Activated T-cell treated with anti-CD3 and anti-CD28 coated beads, Interleukin-2, amount 50 U/mL, for 24 hours (primary cell): Measurements from ENCODE around the gene CANT1.

Source experiments
- DNase-seq: peaks from one replicate; pipeline ENCODE4 v3.0.0-alpha.2; 2020
- H3K27ac Mint-ChIP-seq: 2 replicates; pipeline ENCODE4 v1.8.0; 2020; ENCODE audit warnings: mild to moderate bottlenecking, mixed read lengths
- H3K27me3 Mint-ChIP-seq: 2 replicates; pipeline ENCODE4 v1.8.0; 2020; ENCODE audit warnings: mixed read lengths
- H3K36me3 Mint-ChIP-seq: 2 replicates; pipeline ENCODE4 v1.8.0; 2020; ENCODE audit warnings: low read depth, mixed read lengths
- H3K4me1 Mint-ChIP-seq: 2 replicates; pipeline ENCODE4 v1.8.0; 2020; ENCODE audit warnings: low read depth, mixed read lengths
- H3K4me3 Mint-ChIP-seq: 2 replicates; pipeline ENCODE4 v1.8.0; 2020; ENCODE audit warnings: mild to moderate bottlenecking, moderate library complexity, mixed read lengths
- H3K9me3 Mint-ChIP-seq: 2 replicates; pipeline ENCODE4 v1.8.0; 2020; ENCODE audit warnings: mixed read lengths

The CANT1 gene

DNA sequence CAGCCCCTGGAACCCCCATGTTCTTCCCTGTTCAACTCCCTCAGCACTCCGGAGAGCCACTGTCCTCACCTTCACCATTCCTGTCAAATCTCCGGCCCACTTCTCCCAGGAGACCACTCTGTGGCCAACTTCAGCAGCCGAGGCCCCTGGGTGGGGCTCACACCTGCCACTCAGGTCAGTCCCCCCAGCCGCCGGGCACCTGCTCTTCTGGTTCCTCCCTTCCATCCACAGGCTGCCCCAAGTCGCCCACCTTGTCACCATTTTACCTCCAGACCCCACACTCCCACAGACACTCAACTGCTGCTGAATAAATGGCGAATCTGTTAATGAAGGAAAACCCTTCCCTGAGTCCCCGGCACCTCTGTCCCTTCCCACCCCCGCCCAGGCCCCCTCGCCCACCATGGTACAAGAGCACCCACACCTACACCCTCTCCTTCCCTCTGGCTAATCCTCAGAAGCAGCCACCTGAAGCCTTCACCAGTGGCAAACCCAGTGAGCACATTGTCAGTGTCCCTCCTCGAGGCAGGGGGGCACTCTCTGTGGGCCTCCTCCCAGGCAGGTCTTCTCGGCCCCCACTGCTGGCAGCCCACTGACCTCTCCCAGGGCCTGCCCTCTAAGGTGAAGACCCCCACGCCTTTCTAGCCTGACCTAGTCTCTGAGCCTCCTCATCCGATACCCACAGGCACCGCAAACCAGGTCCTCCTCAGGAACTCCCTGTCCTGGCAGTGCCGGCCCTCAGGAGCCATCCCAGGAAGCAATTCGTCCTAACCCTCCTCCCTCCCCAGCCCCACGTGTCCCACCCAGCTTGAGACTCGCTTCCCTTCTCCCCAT, 8.2 kb downstream of the CANT1 start:
- Mint-ChIP-seq H3K4me1 (peaks cover 25% of the 10 kb centered on the region), H3K27ac (peak overlapping the region; percentile 57), H3K4me3 (no peak overlapping the region), H3K36me3 (peaks cover 62% of the 10 kb centered on the region), H3K27me3 (no peaks in the 10 kb centered on the region), H3K9me3 (no peaks in the 10 kb centered on the region)
- DNase-seq, result peak; percentile 14

DNA sequence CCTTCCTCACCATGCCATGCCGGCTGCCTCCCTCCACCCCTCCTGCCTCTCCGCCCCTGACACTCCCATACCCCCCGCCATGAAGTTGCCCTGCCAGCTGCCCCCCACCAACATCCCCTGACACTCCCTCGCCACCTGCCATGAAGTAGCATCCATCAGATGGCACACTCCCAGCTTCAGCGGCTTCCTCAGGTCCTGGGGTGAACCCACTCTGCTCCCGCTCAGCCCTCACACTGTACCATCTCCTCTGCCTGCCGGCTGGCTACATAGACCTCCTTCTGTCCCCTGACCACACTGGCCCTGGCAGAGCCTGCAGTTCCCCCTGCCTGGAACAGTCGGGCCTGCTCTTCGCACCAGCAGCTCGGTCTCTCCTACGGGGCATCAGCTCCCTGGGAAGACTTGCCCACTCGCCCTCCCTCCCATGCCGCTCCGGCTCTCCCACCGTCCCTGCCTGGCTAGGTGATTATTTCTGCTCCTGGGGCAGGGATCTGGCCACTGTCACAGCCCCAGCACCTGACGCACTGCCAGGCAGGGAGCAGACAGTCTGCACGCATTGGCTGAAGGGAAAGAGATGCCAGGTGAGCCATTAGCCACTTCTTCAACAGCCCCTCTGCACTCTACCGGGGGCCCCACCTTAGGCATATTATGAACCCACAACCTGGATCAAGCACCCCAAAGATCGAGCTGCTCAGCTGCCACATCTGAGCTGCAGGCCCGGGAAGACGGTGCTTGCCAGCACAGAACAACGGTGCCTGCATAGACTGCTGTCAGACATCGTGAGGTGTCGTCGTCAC, 9.0 kb downstream of the CANT1 start:
- H3K9me3 Mint-ChIP-seq, result no peaks in the 10 kb centered on the region
- peak; percentile 20 for DNase-seq
- H3K4me1 Mint-ChIP-seq, result peaks cover 17% of the 10 kb centered on the region
- H3K27ac Mint-ChIP-seq, result peak overlapping the region; percentile 57
- H3K36me3 Mint-ChIP-seq, result peaks cover 67% of the 10 kb centered on the region
- H3K27me3 Mint-ChIP-seq, result no peaks in the 10 kb centered on the region
- no peak overlapping the region for H3K4me3 Mint-ChIP-seq

DNA sequence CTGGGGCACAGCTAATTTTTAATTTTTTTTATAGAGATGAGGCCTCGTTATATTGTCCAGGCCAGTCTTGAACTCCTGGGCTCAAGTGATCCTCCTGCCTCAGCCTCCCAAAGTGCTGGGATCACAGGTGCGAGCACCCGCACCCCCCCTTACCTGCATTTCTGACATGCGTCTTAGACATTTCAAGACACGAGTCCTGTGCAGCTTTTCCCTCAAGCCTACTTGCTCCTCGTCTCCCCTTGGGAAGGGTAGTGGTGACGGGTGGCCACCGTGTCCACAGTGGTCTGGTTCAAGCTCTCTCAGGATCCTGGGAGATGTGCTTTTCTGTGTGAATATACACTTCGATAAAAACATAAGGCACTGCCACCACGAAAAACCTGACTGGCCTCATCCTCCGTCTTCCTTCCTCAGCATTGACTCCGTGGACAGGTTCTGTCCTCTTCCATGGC, 9.6 kb downstream of the CANT1 start:
- Mint-ChIP-seq H3K36me3 (peaks cover 73% of the 10 kb centered on the region), H3K27me3 (no peaks in the 10 kb centered on the region), H3K27ac (no peak overlapping the region), H3K9me3 (no peaks in the 10 kb centered on the region), H3K4me3 (no peak overlapping the region), H3K4me1 (peaks cover 12% of the 10 kb centered on the region)
- DNase-seq, result peak; percentile 15

DNA sequence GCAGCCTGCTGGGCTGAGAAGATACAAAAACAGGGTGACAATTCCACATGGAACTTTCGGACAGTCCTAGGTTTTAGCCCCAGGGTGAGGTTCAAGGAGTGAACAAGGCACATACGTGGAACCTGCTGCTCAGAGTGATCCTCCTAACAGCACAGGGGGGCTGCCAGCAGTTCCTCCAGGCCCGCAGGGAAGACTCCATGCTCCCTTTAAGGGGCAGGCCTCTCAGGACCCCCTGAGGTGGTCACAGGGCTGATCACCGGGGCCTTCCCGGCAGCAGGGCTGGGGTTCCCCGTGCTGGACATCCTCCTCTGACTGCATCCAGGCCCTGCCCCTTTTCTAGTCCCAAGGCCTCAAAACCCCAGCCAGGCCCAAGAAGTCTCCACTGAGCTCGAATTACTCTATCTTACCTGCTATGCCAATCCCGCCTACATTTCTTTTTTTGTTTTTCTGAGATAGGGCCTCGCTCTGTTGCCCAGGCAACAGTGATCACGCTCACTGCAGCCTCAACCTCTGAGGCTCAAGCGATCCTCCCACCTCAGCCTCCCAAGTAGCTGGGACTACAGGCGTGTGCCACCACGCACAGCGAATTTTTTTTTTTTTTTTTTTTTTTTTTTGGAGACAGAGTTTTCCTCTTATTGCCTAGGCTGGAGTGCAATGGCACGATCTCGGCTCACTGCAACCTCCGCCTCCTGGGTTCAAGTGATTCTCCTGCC, 10.4 kb downstream of the CANT1 start:
- Mint-ChIP-seq H3K36me3 (peaks cover 81% of the 10 kb centered on the region), H3K27ac (no peak overlapping the region), H3K4me1 (peaks cover 12% of the 10 kb centered on the region), H3K4me3 (no peak overlapping the region), H3K9me3 (no peaks in the 10 kb centered on the region), H3K27me3 (no peaks in the 10 kb centered on the region)
- DNase-seq, result no peak

DNA sequence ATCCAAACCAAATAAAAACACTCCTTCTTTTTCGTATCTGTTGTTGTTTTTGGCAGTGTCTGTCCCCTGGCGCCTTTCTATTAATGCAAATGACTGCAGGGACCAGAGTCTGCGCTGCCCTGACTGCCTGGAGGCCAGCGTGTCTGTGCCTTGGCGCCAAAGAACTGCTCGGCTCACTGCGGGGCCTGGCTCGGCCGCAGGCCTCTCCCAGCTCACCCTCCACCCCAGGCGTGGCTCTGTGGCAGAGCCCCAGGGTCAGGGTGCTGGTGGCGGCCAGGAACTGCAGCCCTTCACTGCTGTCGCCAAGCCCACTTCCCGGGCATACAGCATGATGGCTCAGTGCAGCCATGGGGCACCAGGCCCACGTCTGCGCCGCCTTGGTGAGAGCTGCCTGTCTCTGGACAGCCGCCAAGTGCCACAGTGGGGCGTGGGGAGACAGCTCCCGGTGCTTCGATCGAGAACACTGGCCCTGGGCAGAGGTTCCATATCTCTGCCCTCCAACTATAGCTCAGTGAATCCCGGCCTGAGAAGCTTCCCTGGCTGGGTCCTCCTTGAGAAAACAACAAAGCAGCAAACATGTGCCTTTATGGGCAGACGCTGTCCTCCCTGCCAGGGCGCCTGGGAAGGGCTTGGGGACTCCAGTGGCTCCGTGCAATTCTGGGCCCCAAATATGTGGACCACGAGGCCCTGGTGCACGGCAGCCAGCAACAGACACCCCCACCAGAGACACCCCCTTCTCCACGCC, 11.1 kb downstream of the CANT1 start:
- no peaks in the 10 kb centered on the region for H3K27me3 Mint-ChIP-seq
- no peak overlapping the region for H3K27ac Mint-ChIP-seq
- H3K9me3 Mint-ChIP-seq, result no peaks in the 10 kb centered on the region
- H3K36me3 Mint-ChIP-seq, result peaks cover 86% of the 10 kb centered on the region
- H3K4me1 Mint-ChIP-seq, result peaks cover 12% of the 10 kb centered on the region
- H3K4me3 Mint-ChIP-seq, result no peak overlapping the region
- DNase-seq, result peak; percentile 11

- no peak for DNase-seq
- Mint-ChIP-seq H3K4me1 (peaks cover 15% of the 10 kb centered on the region), H3K36me3 (peaks cover 87% of the 10 kb centered on the region), H3K27me3 (no peaks in the 10 kb centered on the region), H3K9me3 (no peaks in the 10 kb centered on the region), H3K4me3 (no peak overlapping the region), H3K27ac (no peak overlapping the region)
Measured at GRCh38 chr17:78997881-78998280, 11.7 kb downstream of the CANT1 start.

GRCh38 chr17:78997231-78997741, 12.3 kb downstream of the CANT1 start:
- no peak overlapping the region for H3K4me3 Mint-ChIP-seq
- no peaks in the 10 kb centered on the region for H3K9me3 Mint-ChIP-seq
- DNase-seq, result peak; percentile 18
- peaks cover 87% of the 10 kb centered on the region for H3K36me3 Mint-ChIP-seq
- no peaks in the 10 kb centered on the region for H3K27me3 Mint-ChIP-seq
- peaks cover 9% of the 10 kb centered on the region for H3K4me1 Mint-ChIP-seq
- no peak overlapping the region for H3K27ac Mint-ChIP-seq

DNA sequence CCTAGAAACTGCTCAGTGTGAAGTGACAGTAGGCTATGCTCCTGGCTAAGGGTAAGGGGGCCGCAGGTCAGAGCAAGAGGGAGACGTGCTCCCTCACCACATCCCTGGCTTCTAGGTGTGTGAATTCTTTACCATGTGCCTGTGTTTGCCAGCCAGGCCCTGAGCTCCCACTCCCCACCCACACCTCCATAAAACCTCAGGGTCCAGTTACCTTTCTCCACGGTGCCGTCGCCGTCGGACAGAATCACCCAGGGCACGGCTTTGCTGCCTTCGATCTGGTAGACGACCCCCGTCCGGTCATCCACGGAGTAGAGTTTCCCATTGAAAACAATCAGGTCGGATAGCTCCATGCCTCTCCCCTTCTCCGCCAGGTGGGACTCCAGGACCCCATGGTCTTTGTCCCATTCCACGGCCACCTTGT, 12.8 kb downstream of the CANT1 start:
- H3K27ac Mint-ChIP-seq, result peak overlapping the region; percentile 15
- peaks cover 87% of the 10 kb centered on the region for H3K36me3 Mint-ChIP-seq
- no peak overlapping the region for H3K4me3 Mint-ChIP-seq
- DNase-seq, result no peak
- H3K27me3 Mint-ChIP-seq, result no peaks in the 10 kb centered on the region
- H3K9me3 Mint-ChIP-seq, result no peaks in the 10 kb centered on the region
- peaks cover 7% of the 10 kb centered on the region for H3K4me1 Mint-ChIP-seq

GRCh38 chr17:78995761-78996451, 13.7 kb downstream of the CANT1 start:
- H3K27ac Mint-ChIP-seq, result peak overlapping the region; percentile 15
- H3K4me3 Mint-ChIP-seq, result no peak overlapping the region
- H3K9me3 Mint-ChIP-seq, result no peaks in the 10 kb centered on the region
- peaks cover 5% of the 10 kb centered on the region for H3K4me1 Mint-ChIP-seq
- H3K36me3 Mint-ChIP-seq, result peaks cover 88% of the 10 kb centered on the region
- DNase-seq, result peak; percentile 16
- H3K27me3 Mint-ChIP-seq, result no peaks in the 10 kb centered on the region

GRCh38 chr17:78995022-78995760, 14.4 kb downstream of the CANT1 start:
- Mint-ChIP-seq H3K36me3 (peaks cover 88% of the 10 kb centered on the region), H3K4me1 (peaks cover 5% of the 10 kb centered on the region), H3K9me3 (no peaks in the 10 kb centered on the region), H3K27ac (peak overlapping the region; percentile 15), H3K4me3 (no peak overlapping the region), H3K27me3 (no peaks in the 10 kb centered on the region)
- DNase-seq, result peak; percentile 23

DNA sequence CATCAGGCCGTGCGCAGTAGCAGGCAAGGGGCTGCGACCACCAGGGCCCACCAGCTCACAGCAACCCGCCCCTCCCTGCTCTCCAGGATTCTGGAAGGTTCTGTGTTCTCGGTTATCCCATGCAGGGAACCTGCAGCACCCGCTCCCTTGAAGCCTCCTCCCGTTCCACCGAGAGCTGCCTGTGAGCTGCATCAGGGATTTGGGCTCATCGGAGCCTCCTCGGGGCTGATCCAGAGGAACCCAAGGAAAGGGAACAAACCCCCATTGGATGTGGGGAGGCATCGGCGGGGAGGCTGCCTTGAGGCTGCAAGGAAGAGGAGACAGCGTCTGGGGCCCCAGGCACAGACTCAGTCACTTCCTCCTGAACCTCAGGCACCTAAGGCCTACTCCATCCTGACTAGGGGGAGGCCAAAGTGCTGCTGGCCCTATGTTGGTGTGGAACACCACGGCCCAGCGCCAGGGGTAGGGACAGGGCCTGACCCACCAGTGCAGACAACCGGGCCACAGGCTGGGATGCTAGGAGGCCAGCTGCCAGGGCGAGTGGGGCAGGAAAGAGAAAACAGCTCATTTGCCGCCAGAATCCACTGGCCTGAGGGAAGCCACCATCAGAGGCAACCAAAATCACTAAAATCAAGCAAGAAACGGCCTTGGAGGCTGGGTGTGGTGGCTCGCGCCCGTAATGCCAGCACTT, 15.4 kb downstream of the CANT1 start:
- Mint-ChIP-seq H3K4me3 (no peak overlapping the region), H3K36me3 (peaks cover 90% of the 10 kb centered on the region), H3K9me3 (no peaks in the 10 kb centered on the region), H3K4me1 (peaks cover 5% of the 10 kb centered on the region), H3K27ac (no peak overlapping the region), H3K27me3 (no peaks in the 10 kb centered on the region)
- peak; percentile 27 for DNase-seq

DNA sequence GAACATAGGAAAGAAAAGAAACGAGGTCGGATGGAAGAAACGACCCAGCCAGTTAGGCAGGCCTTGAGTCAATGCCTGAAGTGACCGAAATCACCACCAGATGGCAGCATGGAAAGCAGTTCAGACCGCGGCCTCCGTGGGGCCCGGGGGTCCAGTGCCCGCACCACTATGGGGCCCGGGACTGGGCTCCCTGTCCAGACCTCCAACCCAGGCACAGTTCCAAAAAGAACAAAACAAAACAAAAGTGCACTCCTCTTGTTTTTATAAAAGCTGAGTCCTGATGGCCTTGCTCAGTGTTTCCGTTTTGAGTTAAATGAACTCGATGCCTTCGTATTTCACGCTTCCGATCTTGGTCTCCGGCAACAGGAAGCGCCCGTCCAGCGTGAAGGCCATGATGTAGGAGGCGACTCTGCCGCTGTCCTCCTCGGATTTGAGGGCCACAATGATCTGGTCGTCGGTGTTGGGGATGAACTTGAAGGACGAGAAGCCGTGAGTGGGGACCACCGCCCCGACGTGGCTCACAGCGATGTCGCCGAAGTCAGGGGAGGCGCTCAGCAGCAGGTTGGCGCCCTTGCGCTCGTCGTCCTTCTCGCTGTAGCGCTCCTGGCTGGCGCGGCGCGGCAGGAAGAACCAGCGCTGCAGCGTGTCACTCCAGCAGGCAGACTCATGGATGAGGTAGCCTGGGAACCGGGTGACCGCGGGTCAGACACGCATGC, 16.2 kb downstream of the CANT1 start:
- no peak overlapping the region for H3K4me3 Mint-ChIP-seq
- H3K36me3 Mint-ChIP-seq, result peaks cover 86% of the 10 kb centered on the region
- no peaks in the 10 kb centered on the region for H3K27me3 Mint-ChIP-seq
- DNase-seq, result peak; percentile 67
- peaks cover 5% of the 10 kb centered on the region for H3K4me1 Mint-ChIP-seq
- H3K9me3 Mint-ChIP-seq, result no peaks in the 10 kb centered on the region
- H3K27ac Mint-ChIP-seq, result peak overlapping the region; percentile 11
